GM23248 (cell line): ENCODE measurements around the gene CDK4. TPM values are rescaled to one million over a fixed set of nuclear protein-coding genes. Genes with fewer than 3 reads are reported as not detected.

ENCODE experiments used
- DNase-seq: peaks from one replicate; pipeline ENCODE4 v3.0.0-alpha.2; 2015
- H2AFZ ChIP-seq: fragments of 200-600 bp; sonication (generic); 2 replicates; pipeline ENCODE4 v1.6.1; 2016; ENCODE audit warnings: antibody characterized with exemption
- H3F3A ChIP-seq: fragments of 200-600 bp; sonication (generic); 2 replicates; pipeline ENCODE4 v1.6.1; 2016; ENCODE audit warnings: mild to moderate bottlenecking, antibody characterized with exemption, mixed run types; ENCODE audit not compliant: insufficient read depth
- H3K27ac ChIP-seq: fragments of 200-600 bp; sonication (generic); 2 replicates; pipeline ENCODE4 v1.5.1; 2016; ENCODE audit warnings: mild to moderate bottlenecking
- H3K27me3 ChIP-seq: fragments of 200-600 bp; sonication (generic); replicated peaks from 2 replicates; pipeline ENCODE4 v1.6.1; 2016; ENCODE audit warnings: mild to moderate bottlenecking; ENCODE audit not compliant: insufficient read depth
- H3K36me3 ChIP-seq: fragments of 200-600 bp; sonication (generic); 2 replicates; pipeline ENCODE4 v1.6.1; 2016; ENCODE audit warnings: low read depth, mild to moderate bottlenecking
- H3K4me1 ChIP-seq: fragments of 200-600 bp; sonication (generic); 2 replicates; pipeline ENCODE4 v1.6.1; 2016; ENCODE audit warnings: mild to moderate bottlenecking; ENCODE audit not compliant: insufficient read depth
- H3K4me2 ChIP-seq: fragments of 200-600 bp; sonication (generic); one replicate; pipeline ENCODE4 v1.6.1; 2016; ENCODE audit warnings: mild to moderate bottlenecking; ENCODE audit not compliant: unreplicated experiment
- H3K4me3 ChIP-seq: fragments of 200-600 bp; sonication (generic); 2 replicates; pipeline ENCODE4 v1.5.1; 2016; ENCODE audit warnings: mild to moderate bottlenecking
- H3K79me2 ChIP-seq: fragments of 200-600 bp; sonication (generic); 2 replicates; pipeline ENCODE4 v1.6.1; 2016; ENCODE audit warnings: mild to moderate bottlenecking; ENCODE audit not compliant: insufficient read depth
- H3K9ac ChIP-seq: fragments of 200-600 bp; sonication (generic); 2 replicates; pipeline ENCODE4 v1.6.1; 2016; ENCODE audit warnings: mild to moderate bottlenecking
- H3K9me2 ChIP-seq: fragments of 200-600 bp; sonication (generic); 2 replicates; pipeline ENCODE4 v1.6.1; 2016; ENCODE audit warnings: mixed run types, mild to moderate bottlenecking, moderate library complexity; ENCODE audit not compliant: insufficient read depth
- H3K9me3 ChIP-seq: fragments of 200-600 bp; sonication (generic); one replicate; pipeline ENCODE4 v1.6.1; 2017; ENCODE audit warnings: low read depth
- H4K20me1 ChIP-seq: fragments of 200-600 bp; sonication (generic); 2 replicates; pipeline ENCODE4 v1.6.0; 2016; ENCODE audit not compliant: insufficient read depth
- EZH2 ChIP-seq: fragments of 200-600 bp; sonication (generic); IDR thresholded peaks from 2 replicates; pipeline ENCODE4 v1.6.1; 2018; ENCODE audit warnings: antibody characterized with exemption, mild to moderate bottlenecking; ENCODE audit not compliant: insufficient read depth, poor library complexity, severe bottlenecking
- EZH2phosphoT487 ChIP-seq: fragments of 200-600 bp; sonication (generic); IDR thresholded peaks from 2 replicates; pipeline ENCODE4 v1.6.1; 2018; ENCODE audit warnings: antibody characterized with exemption, moderate library complexity, mild to moderate bottlenecking, low read depth; ENCODE audit not compliant: insufficient read depth
- WGBS, 2 experiments: methylation state at CpG; one replicate each; pipeline ENCODE4 v1.1.6; 2015 to 2017; ENCODE audit warnings: low lambda C conversion rate in 2 of 2, low coverage in 1 of 2; ENCODE audit errors: missing lambda C conversion rate in 2 of 2; 5-methylcytosine and 5-hydroxymethylcytosine counted together
- in situ Hi-C: fragments of 300-500 bp; cut with MboI; formaldehyde crosslinking; loops from 2 replicates; pipeline ENCODE4 v1.15.0; 2020
- polyA plus RNA-seq: library from polyadenylated mRNA; unstranded; fragments of >200 nt; fragmentation: Nextera tagmentation; extraction: Ambion mirVana; gene quantifications from 2 replicates; pipeline ENCODE4 v1.2.1, GENCODE V29; 2016
- total RNA-seq: library from RNA; depleted of rRNA; stranded (reverse); fragments of >200 nt; shearing (Covaris generic); gene quantifications from 2 replicates; pipeline ENCODE4 v1.2.3, GENCODE V29; 2014; rRNA removed

The CDK4 gene
- total RNA-seq, result 133 and 152 TPM in 2 replicates
- polyA plus RNA-seq, result 123 and 137 TPM in 2 replicates

DNA sequence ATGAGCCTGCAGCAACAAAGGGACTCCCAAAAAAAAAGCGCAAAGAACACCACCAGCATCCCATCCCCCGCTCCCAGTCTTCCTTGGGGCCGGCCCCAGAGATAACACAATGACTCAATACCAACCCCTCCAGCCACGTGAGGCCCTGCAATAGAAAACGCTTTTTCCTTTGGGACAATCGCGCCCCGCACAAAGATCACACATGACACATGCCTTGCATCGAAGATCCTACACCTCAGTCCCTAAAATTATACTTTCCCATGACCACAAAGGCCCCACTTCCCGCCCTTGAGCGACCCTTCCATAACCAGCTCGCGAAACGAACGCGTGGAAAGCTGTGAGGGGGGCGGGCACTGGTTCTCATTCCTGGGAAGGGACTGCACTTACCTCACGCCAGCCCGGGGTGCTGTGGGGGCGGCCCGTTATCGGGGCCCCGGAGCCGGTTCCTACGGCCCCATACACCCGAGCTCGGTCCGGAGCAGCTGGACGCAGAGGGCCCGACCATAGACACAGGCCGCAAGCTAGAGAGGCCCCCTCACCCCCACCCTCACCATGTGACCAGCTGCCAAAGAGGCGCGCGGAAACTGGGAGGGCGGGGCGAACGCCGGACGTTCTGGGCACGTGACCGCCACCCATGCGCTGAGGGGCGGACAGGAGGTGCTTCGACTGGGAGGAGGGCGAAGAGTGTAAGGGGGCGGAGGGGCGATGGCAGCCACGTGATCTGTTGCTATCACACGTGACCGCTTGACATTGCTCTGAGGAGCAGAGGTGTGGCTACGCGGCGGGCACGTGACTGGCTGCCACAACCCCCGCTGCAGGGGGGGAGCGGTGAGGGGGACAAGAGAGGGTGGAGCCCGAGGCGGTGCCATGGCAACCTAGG lies at the start of gene CDK4:
TSS of gene CDK4 (minus strand) at position 523 of the 880 bp plus-strand sequence. CDS start 593 bp downstream, outside the sequence.
- peaks cover 17% of the 10 kb centered on the region for H3F3A ChIP-seq
- H3K27ac ChIP-seq, result peak within 1 kb of the TSS; percentile 94
- H3K79me2 ChIP-seq, result peaks cover 33% of the 10 kb centered on the region
- 0 to 2% methylated on average over 44 to 56 of the region's 58 CpGs for WGBS, 2 experiments
- peak; percentile 99 for DNase-seq
- peak within 1 kb of the TSS; percentile 94 for H3K4me3 ChIP-seq
- peak within 1 kb of the TSS; percentile 96 for H3K4me2 ChIP-seq
- H3K4me1 ChIP-seq, result peaks cover 4% of the 10 kb centered on the region; the same call in 1 of the 2 replicates
- H3K9ac ChIP-seq, result peak within 1 kb of the TSS; percentile 98
- peaks cover 10% of the 10 kb centered on the region; the same call in 1 of the 2 replicates for H3K36me3 ChIP-seq
- in situ Hi-C loops, result no loop called here
- no peaks in the 10 kb centered on the region for H3K9me2 ChIP-seq
- H3K27me3 ChIP-seq, result peaks cover 22% of the 10 kb centered on the region
- H3K9me3 ChIP-seq, result no peaks in the 10 kb centered on the region
- TF ChIP-seq EZH2 (no peak), EZH2phosphoT487 (no peak)
- peak within 1 kb of the TSS; percentile 83 for H2AFZ ChIP-seq
- no peaks in the 10 kb centered on the region for H4K20me1 ChIP-seq

DNA sequence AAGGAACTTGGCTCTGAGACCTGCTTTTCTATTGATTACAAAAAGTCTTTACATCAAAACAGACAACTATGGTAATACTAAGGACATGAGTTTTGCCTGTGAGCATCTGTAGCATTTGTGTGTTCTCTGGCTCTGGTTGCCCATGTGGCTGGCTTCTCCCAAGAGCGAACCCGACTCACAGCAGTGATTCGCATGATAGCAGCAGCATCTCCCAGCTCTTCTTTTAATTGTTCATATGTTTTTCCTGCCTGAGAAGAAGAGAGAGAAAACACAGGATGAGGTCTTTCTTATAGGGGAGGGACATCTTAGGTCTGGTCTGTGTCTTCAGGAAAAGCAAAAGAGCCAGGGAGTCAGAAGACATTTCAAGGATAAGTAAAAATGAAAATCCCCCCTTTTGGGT lies 48.9 kb upstream of the CDK4 start:
- no peaks in the 10 kb centered on the region for H4K20me1 ChIP-seq
- H3K4me2 ChIP-seq, result no peak overlapping the region
- TF ChIP-seq EZH2phosphoT487, result no peak
- no peak for TF ChIP-seq EZH2
- DNase-seq, result peak; percentile 12
- peaks cover 9% of the 10 kb centered on the region for H3K79me2 ChIP-seq
- H3K27me3 ChIP-seq, result no peaks in the 10 kb centered on the region
- H3K27ac ChIP-seq, result no peak overlapping the region
- H3K4me1 ChIP-seq, result no peaks in the 10 kb centered on the region; the same call in 1 of the 2 replicates
- 97 to 100% methylated on average over 3 of the region's 3 CpGs for WGBS, 2 experiments
- peaks cover 61% of the 10 kb centered on the region for H3K36me3 ChIP-seq
- H3K4me3 ChIP-seq, result no peak overlapping the region
- no peak overlapping the region for H3K9ac ChIP-seq
- in situ Hi-C loops, result no loop called here
- H3K9me2 ChIP-seq, result no peaks in the 10 kb centered on the region
- H3K9me3 ChIP-seq, result no peaks in the 10 kb centered on the region
- peaks cover 40% of the 10 kb centered on the region for H3F3A ChIP-seq
- no peak overlapping the region for H2AFZ ChIP-seq

DNA sequence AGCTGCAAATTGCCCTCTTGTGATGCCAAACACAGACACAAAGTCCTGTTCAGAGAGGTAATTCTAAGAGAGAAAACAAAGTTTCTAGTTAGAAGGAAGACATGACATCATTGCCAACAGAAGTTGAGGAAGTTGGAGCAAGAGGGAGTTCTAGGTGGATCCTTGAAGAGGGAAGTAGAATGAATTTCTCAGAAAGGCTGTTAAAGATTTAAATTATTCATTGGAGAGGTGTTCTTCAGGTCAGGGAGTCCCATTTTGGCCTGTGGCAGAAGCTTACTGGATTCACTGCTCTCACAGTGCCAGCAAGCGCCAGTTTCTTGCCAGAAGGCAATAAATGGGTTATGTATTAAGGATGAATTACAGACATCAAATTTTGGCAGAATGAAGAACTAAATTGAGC lies 45.8 kb upstream of the CDK4 start:
- in situ Hi-C loops, result no loop called here
- H3K4me3 ChIP-seq, result no peak overlapping the region
- H3K36me3 ChIP-seq, result peaks cover 70% of the 10 kb centered on the region
- H3K4me1 ChIP-seq, result peaks cover 23% of the 10 kb centered on the region
- H3K79me2 ChIP-seq, result peaks cover 16% of the 10 kb centered on the region
- no peaks in the 10 kb centered on the region for H3K27me3 ChIP-seq
- no peak for TF ChIP-seq EZH2phosphoT487
- no peak for TF ChIP-seq EZH2
- DNase-seq, result no peak
- no peak overlapping the region for H2AFZ ChIP-seq
- no peak overlapping the region for H3K9ac ChIP-seq
- H3K27ac ChIP-seq, result no peak overlapping the region
- 100% methylated on average over 1 of the region's 1 CpG for WGBS, 2 experiments
- H4K20me1 ChIP-seq, result no peaks in the 10 kb centered on the region
- H3F3A ChIP-seq, result peaks cover 56% of the 10 kb centered on the region
- no peak overlapping the region for H3K4me2 ChIP-seq
- H3K9me2 ChIP-seq, result no peaks in the 10 kb centered on the region
- H3K9me3 ChIP-seq, result no peaks in the 10 kb centered on the region

DNA sequence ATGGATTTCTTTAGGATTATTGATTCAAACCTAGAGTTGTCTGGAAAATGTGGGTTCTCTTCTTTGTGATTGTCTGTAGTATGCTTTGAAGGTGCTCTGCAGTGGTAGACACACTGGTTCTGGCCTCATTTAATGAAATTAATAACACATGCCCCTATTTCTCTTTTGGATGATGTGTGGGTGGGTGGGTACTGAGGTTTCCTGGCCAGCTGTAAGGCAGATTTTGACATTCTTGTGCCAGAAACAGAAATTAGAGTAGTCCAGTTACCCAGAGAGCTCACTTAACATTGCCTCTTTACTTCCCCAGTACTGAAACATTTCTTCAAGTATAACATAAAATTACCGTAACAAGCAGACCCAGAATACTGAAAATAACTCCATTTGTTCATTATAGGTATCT lies 44.9 kb upstream of the CDK4 start:
- in situ Hi-C loops, result no loop called here
- H2AFZ ChIP-seq, result no peak overlapping the region
- peaks cover 18% of the 10 kb centered on the region for H3K79me2 ChIP-seq
- H3F3A ChIP-seq, result peaks cover 65% of the 10 kb centered on the region
- H3K27me3 ChIP-seq, result no peaks in the 10 kb centered on the region
- peaks cover 23% of the 10 kb centered on the region for H3K4me1 ChIP-seq
- DNase-seq, result no peak
- TF ChIP-seq EZH2phosphoT487 (no peak), EZH2 (no peak)
- H3K9me2 ChIP-seq, result no peaks in the 10 kb centered on the region
- no peaks in the 10 kb centered on the region for H3K9me3 ChIP-seq
- peaks cover 68% of the 10 kb centered on the region for H3K36me3 ChIP-seq
- H3K4me2 ChIP-seq, result no peak overlapping the region
- 94 to 96% methylated on average over 1 of the region's 1 CpG for WGBS, 2 experiments
- H3K4me3 ChIP-seq, result no peak overlapping the region
- H3K9ac ChIP-seq, result no peak overlapping the region
- H4K20me1 ChIP-seq, result no peaks in the 10 kb centered on the region
- no peak overlapping the region for H3K27ac ChIP-seq
